Uterus (tissue), 4 donors: ENCODE results near the gene TRIM73. TPM values are rescaled to one million over a fixed set of nuclear protein-coding genes. Genes with fewer than 3 reads are reported as not detected.
"Not testable (repeated sequence)": the region's sequence is repeated elsewhere in the genome, so short reads cannot be mapped to it uniquely, and the experiment has no call there.

Experiments used
- DNase-seq, 2 donors: peaks; one replicate each; pipeline ENCODE4 v3.0.0-alpha.2; 2019 to 2020
- H3K27ac ChIP-seq, 2 donors: fragments of 200-600 bp; sonication (generic); 1 replicate in 1 of 2; 2 replicates in 1 of 2; pipeline ENCODE4 v1.5.1; 2016 to 2018
- H3K27me3 ChIP-seq, 2 donors: fragments of 200-600 bp; sonication (generic); one replicate each; pipeline ENCODE4 v1.5.1; 2018 to 2019; ENCODE audit warnings: control low read depth in 1 of 2
- H3K36me3 ChIP-seq, 2 donors: fragments of 200-600 bp; sonication (generic); one replicate each; pipeline ENCODE4 v1.5.1; 2019; ENCODE audit warnings: control low read depth in 1 of 2
- H3K4me1 ChIP-seq, 2 donors: fragments of 200-600 bp; sonication (generic); one replicate each; pipeline ENCODE4 v1.5.1; 2018 to 2019; ENCODE audit warnings: control low read depth in 1 of 2
- H3K4me3 ChIP-seq, 2 donors: fragments of 200-600 bp; sonication (generic); 1 replicate in 1 of 2; 2 replicates in 1 of 2; pipeline ENCODE4 v1.5.1; 2018 to 2019; ENCODE audit warnings: mild to moderate bottlenecking in 1 of 2
- H3K9me3 ChIP-seq, 2 donors: fragments of 200-600 bp; sonication (generic); one replicate each; pipeline ENCODE4 v1.5.1; 2019; ENCODE audit warnings: control low read depth in 1 of 2
- intact Hi-C: fragments of 100-400 bp; cut with DNase I; formaldehyde crosslinking; loops from one replicate; pipeline ENCODE4 v1.15.1; 2023; ENCODE audit warnings: low total_unique reads
- total RNA-seq, 4 donors: library from RNA; depleted of rRNA in 3 of 4; stranded (reverse); fragments of >200 nt in 3 of 4; gene quantifications; one replicate each; pipeline versions ENCODE4 v1.1.0 to v1.2.4, GENCODE V29; 2014 to 2023
- donor health status: DM: yes; HTN: yes; CAD: no.

The TRIM73 gene
- total RNA-seq, 4 donors from 2014 or later = under 0.01 to 15.6 (median 1.9) TPM

- H3K4me1 ChIP-seq, H3K9me3 ChIP-seq: not testable (repeated sequence)
Measured at GRCh38 chr7:75403455-75404443, 8.3 kb downstream of the TRIM73 start.

GRCh38 chr7:75404663-75405062 lies 9.2 kb downstream of the TRIM73 start:
- H3K4me1 ChIP-seq, H3K27me3 ChIP-seq, DNase-seq, H3K4me3 ChIP-seq, H3K27ac ChIP-seq, H3K36me3 ChIP-seq, H3K9me3 ChIP-seq, intact Hi-C loops: not testable (repeated sequence)

More at GRCh38 chr7:75403455-75404443, 8.3 kb downstream of the TRIM73 start:
- H3K4me3 ChIP-seq, DNase-seq, H3K27ac ChIP-seq, H3K27me3 ChIP-seq, intact Hi-C loops, H3K36me3 ChIP-seq: not testable (repeated sequence)

- H3K27ac ChIP-seq, H3K36me3 ChIP-seq, H3K4me1 ChIP-seq, intact Hi-C loops, H3K9me3 ChIP-seq, DNase-seq, H3K27me3 ChIP-seq: not testable (repeated sequence)
- H3K4me3 ChIP-seq = peak overlapping the region; percentile 35 to 39
Measured at GRCh38 chr7:75409880-75410822, 14.7 kb downstream of the TRIM73 start.

GRCh38 chr7:75410823-75411173 lies 15.4 kb downstream of the TRIM73 start:
- H3K27ac ChIP-seq, H3K27me3 ChIP-seq, H3K4me1 ChIP-seq, DNase-seq, H3K4me3 ChIP-seq, H3K36me3 ChIP-seq, intact Hi-C loops, H3K9me3 ChIP-seq: not testable (repeated sequence)

GRCh38 chr7:75414204-75414603 lies 18.8 kb downstream of the TRIM73 start:
- H3K9me3 ChIP-seq, intact Hi-C loops, H3K4me3 ChIP-seq, H3K4me1 ChIP-seq, H3K27me3 ChIP-seq, DNase-seq, H3K27ac ChIP-seq, H3K36me3 ChIP-seq: not testable (repeated sequence)

GRCh38 chr7:75414708-75415427 lies 19.4 kb downstream of the TRIM73 start:
- H3K4me1 ChIP-seq, H3K27ac ChIP-seq, H3K36me3 ChIP-seq, H3K27me3 ChIP-seq, H3K9me3 ChIP-seq, DNase-seq, intact Hi-C loops, H3K4me3 ChIP-seq: not testable (repeated sequence)

GRCh38 chr7:75415428-75415817 lies 20.0 kb downstream of the TRIM73 start:
- H3K36me3 ChIP-seq, H3K27ac ChIP-seq, DNase-seq, H3K27me3 ChIP-seq, H3K4me1 ChIP-seq, H3K4me3 ChIP-seq, H3K9me3 ChIP-seq, intact Hi-C loops: not testable (repeated sequence)

GRCh38 chr7:75415829-75416373 lies 20.5 kb downstream of the TRIM73 start:
- H3K27me3 ChIP-seq, H3K4me1 ChIP-seq, intact Hi-C loops, H3K9me3 ChIP-seq, H3K36me3 ChIP-seq, H3K4me3 ChIP-seq, H3K27ac ChIP-seq, DNase-seq: not testable (repeated sequence)

GRCh38 chr7:75416787-75417186 lies 21.4 kb downstream of the TRIM73 start:
- DNase-seq = peak in 1 of 2 donors; percentile 7
- intact Hi-C loops, H3K27ac ChIP-seq, H3K36me3 ChIP-seq, H3K9me3 ChIP-seq, H3K27me3 ChIP-seq, H3K4me3 ChIP-seq, H3K4me1 ChIP-seq: not testable (repeated sequence)

GRCh38 chr7:75418292-75418858 lies 22.9 kb downstream of the TRIM73 start:
- H3K27me3 ChIP-seq, intact Hi-C loops, H3K4me3 ChIP-seq, H3K27ac ChIP-seq, H3K4me1 ChIP-seq, H3K9me3 ChIP-seq, H3K36me3 ChIP-seq: not testable (repeated sequence)
- peak in 1 of 2 donors; percentile 5 for DNase-seq

- H3K36me3 ChIP-seq, intact Hi-C loops, H3K27me3 ChIP-seq, H3K4me1 ChIP-seq, H3K4me3 ChIP-seq, H3K9me3 ChIP-seq, H3K27ac ChIP-seq: not testable (repeated sequence)
- peak in 1 of 2 donors; percentile 10 for DNase-seq
Measured at GRCh38 chr7:75419210-75419609, 23.8 kb downstream of the TRIM73 start.

- H3K36me3 ChIP-seq, H3K27me3 ChIP-seq, intact Hi-C loops, H3K9me3 ChIP-seq, H3K4me3 ChIP-seq, H3K27ac ChIP-seq, H3K4me1 ChIP-seq: not testable (repeated sequence)
- DNase-seq = peak in 1 of 2 donors; percentile 14
Measured at GRCh38 chr7:75419693-75420092, 24.3 kb downstream of the TRIM73 start.
